HCT116 (cell line): ENCODE data around the gene DUXB. TPM values are rescaled to one million over a fixed set of nuclear protein-coding genes. Genes with fewer than 3 reads are reported as not detected.

Source experiments
- ATAC-seq: fragments of 200-7000 bp; cut with Tn5 transposase; 2 replicates; pipeline ENCODE4 v1.9.1; 2020; ENCODE audit warnings: mild to moderate bottlenecking, moderate library complexity
- BruUV-seq: library from RNA; stranded (reverse); fragments of 400-500 nt; replicated peaks from 2 replicates; lab custom pipeline; 2021; lab: Mats Ljungman, UMichigan
- CTCF ChIA-PET: fragments of 300-600 bp; sonication (Branson Sonifier 250); formaldehyde crosslinking; loops from one replicate; lab custom pipeline; 2021; ENCODE audit warnings: antibody characterized with exemption; lab: Charles Lee
- POLR2A ChIA-PET: fragments of 300-600, 350-600 bp; sonication (Branson Sonifier 250); formaldehyde crosslinking; loops from one replicate; lab custom pipeline; 2021; ENCODE audit warnings: antibody characterized with exemption; lab: Charles Lee
- RAD21 ChIA-PET, 2 experiments: fragments of 300-600 bp; sonication (Branson Sonifier 250); formaldehyde crosslinking; loops; one replicate each; lab custom pipeline; 2023; ENCODE audit warnings: low total read pairs in 2 of 2; ENCODE audit not compliant: uncharacterized antibody in 2 of 2, unreplicated experiment in 2 of 2, low non-redundant PET in 1 of 2; lab: Charles Lee
- DNase-seq: peaks from one replicate; pipeline ENCODE4 v3.0.0-alpha.2; 2010; ENCODE audit warnings: low read depth, low spot score
- H2AFZ ChIP-seq: fragments of 200-600 bp; shearing (Covaris generic), sonication (generic); 2 replicates; pipeline ENCODE4 v1.6.1; 2017; ENCODE audit warnings: low read depth, mixed run types, mixed read lengths, antibody characterized with exemption, low read length; ENCODE audit not compliant: poor library complexity, severe bottlenecking
- H3K27ac ChIP-seq: 2 replicates; pipeline ENCODE4 v1.5.1; 2012; ENCODE audit warnings: low read depth, low read length
- H3K27me3 ChIP-seq: fragments of 200-600 bp; sonication (generic); 2 replicates; pipeline ENCODE4 v1.6.1; 2016; ENCODE audit warnings: mixed run types, low read length, mixed read lengths; ENCODE audit not compliant: insufficient read depth
- H3K36me3 ChIP-seq, 2 experiments: fragments of 200-500 bp in 1 of 2; fragments of 200-600 bp in 1 of 2; sonication (Bioruptor generic) in 1 of 2; sonication (generic) in 1 of 2; 2 replicates each; pipeline versions ENCODE4 v1.5.1 to v1.6.1; 2014 to 2016; ENCODE audit warnings: low read length in 2 of 2, inconsistent platforms in 1 of 2, mixed read lengths in 1 of 2, mixed run types in 1 of 2; ENCODE audit not compliant: insufficient read depth in 2 of 2, control insufficient read depth in 1 of 2
- H3K4me1 ChIP-seq, 2 experiments: fragments of 200-600 bp in 1 of 2; sonication (generic) in 1 of 2; 2 replicates each; pipeline versions ENCODE4 v1.5.1 to v1.6.1; 2012 to 2017; ENCODE audit warnings: low read length in 2 of 2, inconsistent platforms in 1 of 2, mild to moderate bottlenecking in 1 of 2, mixed read lengths in 1 of 2, mixed run types in 1 of 2, moderate library complexity in 1 of 2; ENCODE audit not compliant: insufficient read depth in 2 of 2, control insufficient read depth in 1 of 2
- H3K4me2 ChIP-seq: fragments of 200-600 bp; sonication (generic); 2 replicates; pipeline ENCODE4 v1.6.1; 2017; ENCODE audit warnings: mixed run types, low read length, mixed read lengths
- H3K4me3 ChIP-seq, 2 experiments: fragments of 200-600 bp in 1 of 2; sonication (generic) in 1 of 2; replicated peaks in 1 of 2; 2 replicates each; pipeline ENCODE4 v1.5.1; 2011 to 2016; ENCODE audit warnings: low read length in 2 of 2, control low read depth in 1 of 2, low read depth in 1 of 2, mild to moderate bottlenecking in 1 of 2, mixed read lengths in 1 of 2, mixed run types in 1 of 2
- H3K79me2 ChIP-seq: fragments of 200-600 bp; sonication (generic); 2 replicates; pipeline ENCODE4 v1.6.1; 2017; ENCODE audit warnings: mild to moderate bottlenecking, mixed run types, low read length, moderate library complexity, mixed read lengths; ENCODE audit not compliant: insufficient read depth
- H3K9ac ChIP-seq: fragments of 200-600 bp; sonication (generic); 2 replicates; pipeline ENCODE4 v1.6.1; 2016; ENCODE audit warnings: low read length, mixed read lengths
- H3K9me2 ChIP-seq: fragments of 200-600 bp; sonication (generic), shearing (Covaris generic); 2 replicates; pipeline ENCODE4 v1.6.1; 2017; ENCODE audit warnings: mixed run types, mild to moderate bottlenecking, moderate library complexity; ENCODE audit not compliant: insufficient read depth
- H3K9me3 ChIP-seq, 2 experiments: fragments of 200-500 bp in 1 of 2; fragments of 200-600 bp in 1 of 2; sonication (Bioruptor generic) in 1 of 2; sonication (generic) in 1 of 2; 2 replicates each; pipeline ENCODE4 v1.6.1; 2014 to 2017; ENCODE audit warnings: low read length in 2 of 2, mixed read lengths in 2 of 2, inconsistent platforms in 1 of 2, low read depth in 1 of 2, mild to moderate bottlenecking in 1 of 2, mixed run types in 1 of 2, moderate library complexity in 1 of 2; ENCODE audit not compliant: control insufficient read depth in 1 of 2, insufficient read depth in 1 of 2
- H4K20me1 ChIP-seq: fragments of 200-600 bp; sonication (generic), shearing (Covaris generic); 2 replicates; pipeline ENCODE4 v1.6.1; 2017; ENCODE audit warnings: mixed run types, mild to moderate bottlenecking, moderate library complexity; ENCODE audit not compliant: insufficient read depth
- CBX3 ChIP-seq: IDR thresholded peaks from 2 replicates; pipeline ENCODE4 v1.6.1; 2012; ENCODE audit warnings: low read depth
- CEBPB ChIP-seq: IDR thresholded peaks from 2 replicates; pipeline ENCODE4 v1.6.1; 2012; ENCODE audit warnings: low read depth
- FOSL1 ChIP-seq: IDR thresholded peaks from 2 replicates; pipeline ENCODE4 v1.6.1; 2012; ENCODE audit warnings: low read depth
- POLR2A ChIP-seq: IDR thresholded peaks from 2 replicates; pipeline ENCODE4 v1.7.0; 2011; ENCODE audit warnings: borderline replicate concordance; ENCODE audit not compliant: insufficient read depth, insufficient read length; ENCODE audit errors: extremely low read depth
- REST ChIP-seq: IDR thresholded peaks from 2 replicates; pipeline ENCODE4 v1.6.1; 2012; ENCODE audit warnings: low read depth
- intact Hi-C: fragments of 100-400 bp; cut with micrococcal nuclease; formaldehyde crosslinking; loops from 2 replicates; pipeline ENCODE4 v1.10.0; 2022
- total RNA-seq: library from RNA; stranded (reverse); gene quantifications from one replicate; pipeline ENCODE4 v1.2.1, GENCODE V29; 2021; ENCODE audit not compliant: unreplicated experiment

Gene DUXB
- total RNA-seq, 1 experiment from 2014 or later = not detected

DNA sequence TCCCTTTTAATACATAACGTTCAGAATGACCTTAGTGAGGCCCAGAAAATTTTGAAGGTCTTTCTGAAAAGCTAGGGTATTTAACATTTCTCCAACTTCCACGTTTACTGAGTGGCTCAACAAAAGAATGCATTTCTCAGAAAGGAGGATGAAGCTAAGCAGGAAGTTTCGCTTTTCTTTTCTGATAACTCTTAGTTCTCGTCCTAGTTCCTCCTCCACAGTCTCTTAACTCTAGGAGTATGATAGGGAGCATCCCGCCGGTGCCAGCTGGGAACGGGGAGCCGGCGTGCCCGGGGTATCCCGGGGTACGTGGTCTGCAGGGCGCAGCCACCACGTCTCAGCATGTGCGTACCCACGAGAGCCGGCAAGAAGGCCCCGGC lies 54.2 kb downstream of the DUXB start:
- peaks cover 95% of the 10 kb centered on the region for H3K79me2 ChIP-seq
- no peaks in the 10 kb centered on the region for H3K9me3 ChIP-seq
- TF ChIP-seq CEBPB (no peak), FOSL1 (no peak), POLR2A (no peak), CBX3 (no peak), REST (no peak)
- peaks cover 8 to 28% of the 10 kb centered on the region in 2 experiments for H3K4me1 ChIP-seq
- ATAC-seq = peak; percentile 56
- peaks cover 11 to 28% of the 10 kb centered on the region in 2 experiments; a peak in 3 of 4 replicates for H3K36me3 ChIP-seq
- H4K20me1 ChIP-seq = peaks cover 22% of the 10 kb centered on the region; the same call in 1 of the 2 replicates
- RAD21 ChIA-PET = interaction anchor here (1.1 to 2.3 kb wide), 2 partner anchors 117 kb away, joined by 4 to 8 read pairs; no protein-coding TSS in a partner anchor
- H3K4me3 ChIP-seq = peak overlapping the region; percentile 90 to 94
- H3K4me2 ChIP-seq = peak overlapping the region; percentile 91
- intact Hi-C loops = loop anchor here (1.0 to 2.0 kb wide), 2 partner anchors 24 to 117 kb away; partner anchors contain the start of gene ADAT1
- no peaks in the 10 kb centered on the region for H3K27me3 ChIP-seq
- peak overlapping the region; percentile 99 for H3K9ac ChIP-seq
- BruUV-seq = TSS peak; percentile 60
- H2AFZ ChIP-seq = no peak overlapping the region
- CTCF ChIA-PET = interaction anchor here (1.6 kb wide), 1 partner anchor 117 kb away, joined by 5 read pairs; no protein-coding TSS in a partner anchor
- no peak for DNase-seq
- no peaks in the 10 kb centered on the region for H3K9me2 ChIP-seq
- H3K27ac ChIP-seq = peak overlapping the region; percentile 89
- POLR2A ChIA-PET = interaction anchor here (0.9 to 1.6 kb wide), 6 partner anchors 12 to 1524 kb away, joined by 3 to 12 read pairs (median 3); partner anchors contain the start of gene ADAT1
